ENCODE measurements around the gene PCDHB3.
"Not testable (repeated sequence)": the region's sequence is repeated elsewhere in the genome, so short reads cannot be mapped to it uniquely, and the experiment has no call there.

PCDHB3 gene

DNA sequence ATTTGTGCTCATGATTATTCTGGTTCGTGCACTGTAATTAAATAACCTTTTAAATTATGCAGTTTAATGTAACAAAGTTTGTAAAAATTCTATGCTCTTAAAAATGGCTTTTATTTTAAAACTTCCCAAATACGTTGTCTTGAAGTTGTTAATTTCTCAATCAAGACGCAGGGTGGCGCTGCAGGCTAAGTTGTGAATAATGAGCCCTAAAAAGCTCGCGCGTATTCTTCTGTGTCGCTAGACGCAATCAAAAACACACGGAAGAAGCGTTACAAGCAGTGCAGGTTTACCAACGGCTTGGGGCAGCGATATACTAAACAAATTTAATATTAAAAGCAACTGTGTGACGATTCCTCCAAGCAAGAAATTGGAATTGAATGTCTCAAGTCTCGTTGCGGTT, 21.3 kb downstream of the PCDHB3 start, which contains the start of gene PCDHB4:
Gene PCDHB4 (plus strand): TSS at position 256 of the 400 bp plus-strand sequence. CDS start 181 bp downstream, outside the sequence.
- no peak within 1 kb of the TSS for H3K4me3 ChIP-seq (ENCODE audit: low read length)

DNA sequence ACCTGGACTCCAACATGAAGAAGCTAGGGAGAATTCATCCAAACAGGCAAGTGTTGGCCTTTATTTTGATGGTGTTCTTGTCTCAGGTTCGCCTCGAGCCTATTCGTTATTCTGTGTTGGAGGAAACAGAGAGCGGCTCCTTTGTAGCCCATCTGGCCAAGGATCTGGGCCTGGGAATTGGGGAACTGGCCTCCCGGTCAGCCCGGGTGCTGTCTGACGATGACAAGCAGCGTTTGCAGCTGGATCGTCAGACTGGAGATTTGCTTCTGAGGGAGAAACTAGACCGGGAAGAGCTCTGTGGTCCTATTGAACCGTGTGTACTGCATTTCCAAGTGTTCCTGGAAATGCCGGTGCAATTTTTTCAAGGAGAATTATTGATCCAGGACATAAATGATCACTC, 21.7 kb downstream of the PCDHB3 start:
- TF ChIP-seq ZNF274 (IDR thresholded peaks at IDR 0.05; ENCODE audit: low read depth, low read length): no peak
- H3K4me3 ChIP-seq (ENCODE audit: low read length): no peak overlapping the region

More for the DNA sequence above, 21.3 kb downstream of the PCDHB3 start, which contains the start of gene PCDHB4:
- TF ChIP-seq ZNF274 (IDR thresholded peaks at IDR 0.05; ENCODE audit: low read depth, low read length): no peak

DNA sequence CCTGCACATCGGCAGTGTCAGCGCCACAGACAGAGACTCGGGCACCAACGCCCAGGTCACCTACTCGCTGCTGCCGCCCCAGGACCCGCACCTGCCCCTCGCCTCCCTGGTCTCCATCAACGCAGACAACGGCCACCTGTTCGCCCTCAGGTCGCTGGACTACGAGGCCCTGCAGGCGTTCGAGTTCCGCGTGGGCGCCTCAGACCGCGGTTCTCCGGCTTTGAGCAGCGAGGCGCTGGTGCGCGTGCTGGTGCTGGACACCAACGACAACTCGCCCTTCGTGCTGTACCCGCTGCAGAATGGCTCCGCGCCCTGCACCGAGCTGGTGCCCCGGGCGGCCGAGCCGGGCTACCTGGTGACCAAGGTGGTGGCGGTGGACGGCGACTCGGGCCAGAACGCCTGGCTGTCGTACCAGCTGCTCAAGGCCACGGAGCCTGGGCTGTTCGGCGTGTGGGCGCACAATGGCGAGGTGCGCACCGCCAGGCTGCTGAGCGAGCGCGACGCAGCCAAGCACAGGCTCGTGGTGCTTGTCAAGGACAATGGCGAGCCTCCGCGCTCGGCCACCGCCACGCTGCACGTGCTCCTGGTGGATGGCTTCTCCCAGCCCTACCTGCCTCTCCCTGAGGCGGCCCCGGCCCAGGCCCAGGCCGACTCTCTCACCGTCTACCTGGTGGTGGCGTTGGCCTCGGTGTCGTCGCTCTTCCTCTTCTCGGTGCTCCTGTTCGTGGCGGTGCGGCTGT, 23.3 kb downstream of the PCDHB3 start:
- not testable (repeated sequence) for H3K4me3 ChIP-seq (ENCODE audit: low read length)

DNA sequence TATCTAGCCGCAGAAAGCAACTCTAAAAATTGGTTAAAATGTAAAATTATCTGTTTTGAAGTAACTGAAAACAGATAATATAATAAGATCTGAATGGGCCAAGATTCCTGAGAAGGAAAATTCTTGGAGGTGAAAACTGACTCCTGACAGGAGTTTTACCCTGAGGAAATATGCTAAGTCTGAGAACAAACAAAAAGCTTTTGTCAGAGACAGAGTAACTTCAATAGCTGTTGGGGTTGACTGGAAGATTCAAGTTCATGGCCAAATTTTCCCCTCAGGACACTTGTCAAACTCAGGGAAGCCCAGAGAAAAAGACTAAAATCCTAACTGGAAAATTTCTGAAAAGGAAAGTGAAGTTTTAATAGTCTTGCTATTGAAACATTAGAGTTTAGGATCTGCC, 27.0 kb downstream of the PCDHB3 start:
- no peak overlapping the region for H3K4me3 ChIP-seq (ENCODE audit: low read length)
- TF ChIP-seq ZNF274 (IDR thresholded peaks at IDR 0.05; ENCODE audit: low read depth, low read length): no peak

DNA sequence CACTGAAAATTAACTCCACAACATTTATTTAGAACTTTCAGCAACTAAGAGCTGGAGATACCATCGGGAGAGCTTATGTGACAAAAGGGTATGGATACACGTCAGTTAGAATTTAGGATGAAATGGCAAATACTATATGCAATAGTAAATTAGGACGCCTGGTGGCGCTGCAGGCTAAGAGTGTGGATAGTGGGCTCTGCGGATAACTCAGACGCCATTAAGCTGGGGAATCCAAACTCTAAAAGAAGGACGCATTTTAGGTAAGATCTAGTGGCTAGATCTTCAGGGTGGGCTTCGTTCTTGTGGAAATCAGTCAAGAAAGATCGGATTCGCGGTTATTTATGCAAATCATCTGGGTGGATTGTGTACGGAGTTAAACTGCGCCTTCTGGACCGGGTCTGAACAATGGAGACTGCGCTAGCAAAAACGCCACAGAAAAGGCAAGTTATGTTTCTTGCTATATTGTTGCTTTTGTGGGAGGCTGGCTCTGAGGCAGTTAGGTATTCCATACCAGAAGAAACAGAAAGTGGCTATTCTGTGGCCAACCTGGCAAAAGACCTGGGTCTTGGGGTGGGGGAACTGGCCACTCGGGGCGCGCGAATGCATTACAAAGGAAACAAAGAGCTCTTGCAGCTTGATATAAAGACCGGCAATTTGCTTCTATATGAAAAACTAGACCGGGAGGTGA, 34.9 kb downstream of the PCDHB3 start, which contains the start of gene PCDHB5:
Gene PCDHB5 (plus strand): TSS at position 177 of the 688 bp plus-strand sequence. CDS start 229 bp downstream, at position 406.
- no peak within 1 kb of the TSS for H3K4me3 ChIP-seq (ENCODE audit: low read length)
- TF ChIP-seq ZNF274 (IDR thresholded peaks at IDR 0.05; ENCODE audit: low read depth, low read length): no peak

DNA sequence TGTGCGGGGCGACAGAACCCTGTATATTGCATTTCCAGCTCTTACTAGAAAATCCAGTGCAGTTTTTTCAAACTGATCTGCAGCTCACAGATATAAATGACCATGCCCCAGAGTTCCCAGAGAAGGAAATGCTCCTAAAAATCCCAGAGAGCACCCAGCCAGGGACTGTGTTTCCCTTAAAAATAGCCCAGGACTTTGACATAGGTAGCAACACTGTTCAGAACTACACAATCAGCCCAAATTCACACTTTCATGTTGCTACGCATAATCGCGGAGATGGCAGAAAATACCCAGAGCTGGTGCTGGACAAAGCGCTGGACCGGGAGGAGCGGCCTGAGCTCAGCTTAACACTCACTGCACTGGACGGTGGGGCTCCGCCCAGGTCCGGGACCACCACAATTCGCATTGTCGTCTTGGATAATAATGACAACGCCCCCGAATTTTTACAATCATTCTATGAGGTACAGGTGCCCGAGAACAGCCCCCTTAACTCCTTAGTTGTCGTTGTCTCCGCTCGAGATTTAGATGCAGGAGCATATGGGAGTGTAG, 35.5 kb downstream of the PCDHB3 start:
- H3K4me3 ChIP-seq (ENCODE audit: low read length): no peak overlapping the region
- no peak for TF ChIP-seq ZNF274 (IDR thresholded peaks at IDR 0.05; ENCODE audit: low read depth, low read length)

DNA sequence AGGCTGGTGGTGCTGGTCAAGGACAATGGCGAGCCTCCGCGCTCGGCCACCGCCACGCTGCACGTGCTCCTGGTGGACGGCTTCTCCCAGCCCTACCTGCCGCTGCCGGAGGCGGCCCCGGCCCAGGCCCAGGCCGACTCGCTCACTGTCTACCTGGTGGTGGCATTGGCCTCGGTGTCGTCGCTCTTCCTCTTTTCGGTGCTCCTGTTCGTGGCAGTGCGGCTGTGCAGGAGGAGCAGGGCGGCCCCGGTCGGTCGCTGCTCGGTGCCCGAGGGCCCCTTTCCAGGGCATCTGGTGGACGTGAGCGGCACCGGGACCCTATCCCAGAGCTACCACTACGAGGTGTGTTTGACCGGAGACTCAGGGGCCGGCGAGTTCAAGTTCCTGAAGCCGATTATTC, 37.1 kb downstream of the PCDHB3 start:
- H3K4me3 ChIP-seq (ENCODE audit: low read length): not testable (repeated sequence)

DNA sequence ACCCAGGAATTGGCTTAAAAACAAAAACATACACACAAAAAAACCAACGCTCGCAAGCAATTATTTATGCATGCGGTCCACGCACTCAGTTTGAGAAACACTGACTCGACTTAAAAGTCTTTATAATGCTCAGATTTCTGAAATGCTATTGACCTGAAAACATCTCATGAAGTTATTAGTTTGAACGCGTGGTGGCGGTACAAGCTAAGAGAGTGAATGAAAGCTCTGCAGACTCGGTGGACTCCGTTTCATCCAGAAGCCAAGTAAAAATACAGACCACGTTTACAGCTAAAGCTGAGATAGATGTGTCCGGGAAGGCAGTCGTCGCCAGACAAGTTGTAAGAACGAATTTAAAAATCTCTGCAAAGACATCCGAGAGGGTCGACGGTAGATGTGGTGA, 49.5 kb downstream of the PCDHB3 start, which contains the start of gene PCDHB6:
Gene PCDHB6 (plus strand): TSS at position 246 of the 400 bp plus-strand sequence. CDS start 201 bp downstream, outside the sequence.
- TF ChIP-seq ZNF274 (IDR thresholded peaks at IDR 0.05; ENCODE audit: low read depth, low read length): no peak
- H3K4me3 ChIP-seq (ENCODE audit: low read length): no peak within 1 kb of the TSS

DNA sequence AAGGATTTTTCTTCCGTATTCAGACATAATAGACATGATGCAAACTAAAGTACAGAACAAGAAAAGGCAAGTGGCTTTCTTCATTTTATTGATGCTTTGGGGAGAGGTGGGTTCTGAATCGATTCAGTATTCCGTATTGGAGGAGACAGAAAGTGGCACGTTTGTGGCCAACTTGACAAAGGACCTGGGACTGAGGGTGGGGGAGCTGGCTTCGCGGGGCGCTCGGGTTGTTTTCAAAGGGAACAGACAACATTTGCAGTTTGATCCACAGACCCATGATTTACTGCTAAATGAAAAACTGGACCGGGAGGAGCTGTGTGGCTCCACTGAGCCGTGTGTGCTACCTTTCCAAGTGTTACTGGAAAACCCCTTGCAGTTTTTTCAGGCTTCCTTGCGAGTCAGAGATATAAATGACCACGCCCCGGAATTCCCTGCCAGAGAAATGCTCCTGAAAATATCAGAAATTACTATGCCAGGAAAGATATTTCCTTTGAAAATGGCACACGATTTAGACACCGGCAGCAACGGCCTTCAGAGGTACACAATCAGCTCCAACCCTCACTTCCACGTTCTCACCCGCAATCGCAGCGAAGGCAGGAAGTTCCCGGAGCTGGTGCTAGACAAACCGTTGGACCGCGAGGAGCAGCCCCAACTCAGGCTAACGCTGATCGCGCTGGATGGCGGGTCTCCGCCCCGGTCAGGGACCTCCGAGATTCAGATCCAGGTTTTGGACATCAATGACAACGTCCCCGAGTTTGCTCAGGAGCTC, 50.1 kb downstream of the PCDHB3 start:
- no peak for TF ChIP-seq ZNF274 (IDR thresholded peaks at IDR 0.05; ENCODE audit: low read depth, low read length)
- no peak overlapping the region for H3K4me3 ChIP-seq (ENCODE audit: low read length)

DNA sequence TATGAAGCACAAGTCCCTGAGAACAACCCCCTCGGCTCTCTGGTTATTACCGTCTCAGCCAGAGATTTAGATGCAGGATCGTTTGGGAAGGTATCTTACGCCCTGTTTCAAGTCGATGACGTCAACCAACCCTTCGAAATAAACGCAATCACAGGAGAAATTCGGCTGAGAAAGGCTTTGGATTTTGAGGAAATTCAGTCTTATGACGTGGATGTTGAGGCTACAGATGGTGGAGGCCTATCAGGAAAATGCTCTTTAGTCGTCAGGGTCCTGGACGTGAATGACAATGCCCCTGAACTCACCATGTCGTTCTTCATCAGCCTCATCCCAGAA, 50.7 kb downstream of the PCDHB3 start:
- TF ChIP-seq ZNF274 (IDR thresholded peaks at IDR 0.05; ENCODE audit: low read depth, low read length): no peak

DNA sequence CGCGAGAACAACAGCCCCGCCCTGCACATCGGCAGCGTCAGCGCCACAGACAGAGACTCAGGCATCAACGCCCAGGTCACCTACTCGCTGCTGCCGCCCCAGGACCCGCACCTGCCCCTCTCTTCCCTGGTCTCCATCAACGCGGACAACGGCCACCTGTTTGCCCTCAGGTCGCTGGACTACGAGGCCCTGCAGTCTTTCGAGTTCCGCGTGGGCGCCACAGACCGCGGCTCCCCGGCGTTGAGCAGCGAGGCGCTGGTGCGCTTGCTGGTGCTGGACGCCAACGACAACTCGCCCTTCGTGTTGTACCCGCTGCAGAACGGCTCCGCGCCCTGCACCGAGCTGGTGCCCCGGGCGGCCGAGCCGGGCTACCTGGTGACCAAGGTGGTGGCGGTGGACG, 51.4 kb downstream of the PCDHB3 start:
- not testable (repeated sequence) for H3K4me3 ChIP-seq (ENCODE audit: low read length)

More for the DNA sequence above, 50.7 kb downstream of the PCDHB3 start:
- H3K4me3 ChIP-seq (ENCODE audit: low read length): no peak overlapping the region

DNA sequence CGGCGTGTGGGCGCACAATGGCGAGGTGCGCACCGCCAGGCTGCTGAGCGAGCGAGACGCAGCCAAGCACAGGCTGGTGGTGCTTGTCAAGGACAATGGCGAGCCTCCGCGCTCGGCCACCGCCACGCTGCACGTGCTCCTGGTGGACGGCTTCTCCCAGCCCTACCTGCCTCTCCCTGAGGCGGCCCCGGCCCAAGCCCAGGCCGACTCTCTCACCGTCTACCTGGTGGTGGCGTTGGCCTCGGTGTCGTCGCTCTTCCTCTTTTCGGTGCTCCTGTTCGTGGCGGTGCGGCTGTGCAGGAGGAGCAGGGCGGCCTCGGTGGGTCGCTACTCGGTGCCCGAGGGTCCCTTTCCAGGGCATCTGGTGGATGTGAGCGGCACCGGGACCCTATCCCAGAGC, 51.8 kb downstream of the PCDHB3 start:
- not testable (repeated sequence) for H3K4me3 ChIP-seq (ENCODE audit: low read length)
